NCI-H2081 (cell line): ENCODE measurements around the gene CCDC177.
"Not testable (repeated sequence)": the region's sequence is repeated elsewhere in the genome, so short reads cannot be mapped to it uniquely, and the experiment has no call there.

ENCODE experiments used
- DNase-seq, 2 experiments: peaks; one replicate each; lab custom pipeline; 2025; lab: John Stamatoyannopoulos, UW

Gene CCDC177

GRCh38 chr14:69600304-69600891 is 25.7 kb upstream of the CCDC177 start:
- DNase-seq = no peak

- not testable (repeated sequence) for DNase-seq
Measured at GRCh38 chr14:69599431-69599830, 24.8 kb upstream of the CCDC177 start.

- DNase-seq = no peak
Measured at GRCh38 chr14:69595336-69595735, 20.7 kb upstream of the CCDC177 start.

- no peak for DNase-seq
Measured at GRCh38 chr14:69594846-69595245, 20.2 kb upstream of the CCDC177 start.

- DNase-seq = peak; percentile 46 to 60
Measured at GRCh38 chr14:69593018-69593677, 18.5 kb upstream of the CCDC177 start.

GRCh38 chr14:69591317-69591716 is 16.6 kb upstream of the CCDC177 start:
- no peak for DNase-seq

- DNase-seq = no peak
Measured at GRCh38 chr14:69587389-69587788, 12.7 kb upstream of the CCDC177 start.

- DNase-seq = no peak
Measured at GRCh38 chr14:69586404-69586803, 11.7 kb upstream of the CCDC177 start.

- no peak for DNase-seq
Measured at GRCh38 chr14:69584389-69584788, 9.7 kb upstream of the CCDC177 start.

- no peak for DNase-seq
Measured at GRCh38 chr14:69582829-69583228, 8.2 kb upstream of the CCDC177 start.

GRCh38 chr14:69582212-69582611 is 7.5 kb upstream of the CCDC177 start:
- no peak for DNase-seq

- no peak for DNase-seq
Measured at GRCh38 chr14:69581316-69581935, 6.8 kb upstream of the CCDC177 start.

- peak; percentile 68 to 73 for DNase-seq
Measured at GRCh38 chr14:69580009-69580577, 5.4 kb upstream of the CCDC177 start.

- no peak for DNase-seq
Measured at GRCh38 chr14:69579476-69579875, 4.8 kb upstream of the CCDC177 start.

GRCh38 chr14:69574954-69575295 is 254 bp upstream of the CCDC177 start:
- DNase-seq = no peak

- peak; percentile 41 to 45 for DNase-seq
Measured at GRCh38 chr14:69573831-69574262, 824 bp downstream of the CCDC177 start.

GRCh38 chr14:69573205-69573830 is 1.4 kb downstream of the CCDC177 start:
- no peak for DNase-seq

- DNase-seq = no peak
Measured at GRCh38 chr14:69572841-69573135, 1.9 kb downstream of the CCDC177 start.

GRCh38 chr14:69572030-69572840 is 2.4 kb downstream of the CCDC177 start:
- DNase-seq = no peak

GRCh38 chr14:69571449-69572029 is 3.1 kb downstream of the CCDC177 start:
- no peak for DNase-seq

- no peak for DNase-seq
Measured at GRCh38 chr14:69570836-69571330, 3.8 kb downstream of the CCDC177 start.

- no peak for DNase-seq
Measured at GRCh38 chr14:69569859-69570258, 4.8 kb downstream of the CCDC177 start.
